Measurements from ENCODE around the gene CACNA1D.

CACNA1D gene

GRCh38 chr3:53790470-53790869, 296.1 kb downstream of the CACNA1D start:
- Histone ChIP-seq H2AFZ (ENCODE audit: low read depth, low read length) (no peak overlapping the region), H3K36me3 (ENCODE audit: insufficient read depth, low read length) (no peaks in the 10 kb centered on the region), H3K9me3 (ENCODE audit: low read length) (no peaks in the 10 kb centered on the region), H3K4me3 (ENCODE audit: low read length) (no peak overlapping the region), H3K27me3 (ENCODE audit: insufficient read depth, low read length) (no peaks in the 10 kb centered on the region), H3K4me1 (ENCODE audit: insufficient read depth, low read length) (peaks cover 12% of the 10 kb centered on the region)

GRCh38 chr3:53791317-53791716, 296.9 kb downstream of the CACNA1D start:
- Histone ChIP-seq H3K36me3 (ENCODE audit: insufficient read depth, low read length) (no peaks in the 10 kb centered on the region), H3K4me3 (ENCODE audit: low read length) (no peak overlapping the region), H3K4me1 (ENCODE audit: insufficient read depth, low read length) (peaks cover 20% of the 10 kb centered on the region), H2AFZ (ENCODE audit: low read depth, low read length) (no peak overlapping the region), H3K27me3 (ENCODE audit: insufficient read depth, low read length) (no peaks in the 10 kb centered on the region), H3K9me3 (ENCODE audit: low read length) (no peaks in the 10 kb centered on the region)

GRCh38 chr3:53792866-53793265, 298.5 kb downstream of the CACNA1D start:
- Histone ChIP-seq H3K4me1 (ENCODE audit: insufficient read depth, low read length) (peaks cover 20% of the 10 kb centered on the region), H3K36me3 (ENCODE audit: insufficient read depth, low read length) (no peaks in the 10 kb centered on the region), H2AFZ (ENCODE audit: low read depth, low read length) (no peak overlapping the region), H3K9me3 (ENCODE audit: low read length) (no peaks in the 10 kb centered on the region), H3K4me3 (ENCODE audit: low read length) (no peak overlapping the region), H3K27me3 (ENCODE audit: insufficient read depth, low read length) (no peaks in the 10 kb centered on the region)

- no peaks in the 10 kb centered on the region for H3K27me3 ChIP-seq (ENCODE audit: insufficient read depth, low read length)
- peaks cover 20% of the 10 kb centered on the region for H3K4me1 ChIP-seq (ENCODE audit: insufficient read depth, low read length)
- no peak overlapping the region for H3K4me3 ChIP-seq (ENCODE audit: low read length)
- no peaks in the 10 kb centered on the region for H3K9me3 ChIP-seq (ENCODE audit: low read length)
- no peaks in the 10 kb centered on the region for H3K36me3 ChIP-seq (ENCODE audit: insufficient read depth, low read length)
- H2AFZ ChIP-seq (ENCODE audit: low read depth, low read length), result no peak overlapping the region
Observed at GRCh38 chr3:53794597-53794996, 300.2 kb downstream of the CACNA1D start.

- no peak overlapping the region for H2AFZ ChIP-seq (ENCODE audit: low read depth, low read length)
- no peaks in the 10 kb centered on the region for H3K36me3 ChIP-seq (ENCODE audit: insufficient read depth, low read length)
- no peaks in the 10 kb centered on the region for H3K9me3 ChIP-seq (ENCODE audit: low read length)
- H3K4me3 ChIP-seq (ENCODE audit: low read length), result no peak overlapping the region
- H3K27me3 ChIP-seq (ENCODE audit: insufficient read depth, low read length), result no peaks in the 10 kb centered on the region
- peaks cover 20% of the 10 kb centered on the region for H3K4me1 ChIP-seq (ENCODE audit: insufficient read depth, low read length)
Observed at GRCh38 chr3:53795176-53795575, 300.8 kb downstream of the CACNA1D start.

- H3K4me3 ChIP-seq (ENCODE audit: low read length), result no peak overlapping the region
- H2AFZ ChIP-seq (ENCODE audit: low read depth, low read length), result no peak overlapping the region
- peaks cover 20% of the 10 kb centered on the region for H3K4me1 ChIP-seq (ENCODE audit: insufficient read depth, low read length)
- no peaks in the 10 kb centered on the region for H3K9me3 ChIP-seq (ENCODE audit: low read length)
- no peaks in the 10 kb centered on the region for H3K36me3 ChIP-seq (ENCODE audit: insufficient read depth, low read length)
- no peaks in the 10 kb centered on the region for H3K27me3 ChIP-seq (ENCODE audit: insufficient read depth, low read length)
Observed at GRCh38 chr3:53795789-53796560, 301.6 kb downstream of the CACNA1D start.

- no peak overlapping the region for H3K4me3 ChIP-seq (ENCODE audit: low read length)
- H3K27me3 ChIP-seq (ENCODE audit: insufficient read depth, low read length), result no peaks in the 10 kb centered on the region
Observed at GRCh38 chr3:53798144-53798543, 303.7 kb downstream of the CACNA1D start.

GRCh38 chr3:53799338-53799865, 305.0 kb downstream of the CACNA1D start:
- no peaks in the 10 kb centered on the region for H3K9me3 ChIP-seq (ENCODE audit: low read length)
- H3K36me3 ChIP-seq (ENCODE audit: insufficient read depth, low read length), result no peaks in the 10 kb centered on the region
- H3K27me3 ChIP-seq (ENCODE audit: insufficient read depth, low read length), result no peaks in the 10 kb centered on the region
- no peak overlapping the region for H2AFZ ChIP-seq (ENCODE audit: low read depth, low read length)
- no peak overlapping the region for H3K4me3 ChIP-seq (ENCODE audit: low read length)
- H3K4me1 ChIP-seq (ENCODE audit: insufficient read depth, low read length), result peaks cover 17% of the 10 kb centered on the region

More at GRCh38 chr3:53798144-53798543, 303.7 kb downstream of the CACNA1D start:
- Histone ChIP-seq H3K9me3 (ENCODE audit: low read length) (no peaks in the 10 kb centered on the region), H3K4me1 (ENCODE audit: insufficient read depth, low read length) (peaks cover 20% of the 10 kb centered on the region), H2AFZ (ENCODE audit: low read depth, low read length) (no peak overlapping the region), H3K36me3 (ENCODE audit: insufficient read depth, low read length) (no peaks in the 10 kb centered on the region)

GRCh38 chr3:53800041-53800906, 305.9 kb downstream of the CACNA1D start:
- no peak overlapping the region for H3K4me3 ChIP-seq (ENCODE audit: low read length)
- no peaks in the 10 kb centered on the region for H3K27me3 ChIP-seq (ENCODE audit: insufficient read depth, low read length)
- H2AFZ ChIP-seq (ENCODE audit: low read depth, low read length), result no peak overlapping the region
- no peaks in the 10 kb centered on the region for H3K36me3 ChIP-seq (ENCODE audit: insufficient read depth, low read length)
- H3K4me1 ChIP-seq (ENCODE audit: insufficient read depth, low read length), result peaks cover 15% of the 10 kb centered on the region
- H3K9me3 ChIP-seq (ENCODE audit: low read length), result no peaks in the 10 kb centered on the region

- Histone ChIP-seq H3K9me3 (ENCODE audit: low read length) (no peaks in the 10 kb centered on the region), H3K4me3 (ENCODE audit: low read length) (no peak overlapping the region), H3K27me3 (ENCODE audit: insufficient read depth, low read length) (no peaks in the 10 kb centered on the region), H3K4me1 (ENCODE audit: insufficient read depth, low read length) (peaks cover 9% of the 10 kb centered on the region), H3K36me3 (ENCODE audit: insufficient read depth, low read length) (no peaks in the 10 kb centered on the region), H2AFZ (ENCODE audit: low read depth, low read length) (no peak overlapping the region)
Observed at GRCh38 chr3:53801319-53801718, 306.9 kb downstream of the CACNA1D start.

- H3K36me3 ChIP-seq (ENCODE audit: insufficient read depth, low read length), result no peaks in the 10 kb centered on the region
- H3K4me1 ChIP-seq (ENCODE audit: insufficient read depth, low read length), result peaks cover 8% of the 10 kb centered on the region
- no peak overlapping the region for H2AFZ ChIP-seq (ENCODE audit: low read depth, low read length)
- no peaks in the 10 kb centered on the region for H3K9me3 ChIP-seq (ENCODE audit: low read length)
- no peaks in the 10 kb centered on the region for H3K27me3 ChIP-seq (ENCODE audit: insufficient read depth, low read length)
- no peak overlapping the region for H3K4me3 ChIP-seq (ENCODE audit: low read length)
Observed at GRCh38 chr3:53802256-53802880, 308.0 kb downstream of the CACNA1D start.

GRCh38 chr3:53803124-53803815, 308.9 kb downstream of the CACNA1D start:
- Histone ChIP-seq H3K9me3 (ENCODE audit: low read length) (no peaks in the 10 kb centered on the region), H3K36me3 (ENCODE audit: insufficient read depth, low read length) (no peaks in the 10 kb centered on the region), H3K27me3 (ENCODE audit: insufficient read depth, low read length) (no peaks in the 10 kb centered on the region), H3K4me3 (ENCODE audit: low read length) (no peak overlapping the region), H2AFZ (ENCODE audit: low read depth, low read length) (no peak overlapping the region), H3K4me1 (ENCODE audit: insufficient read depth, low read length) (peaks cover 8% of the 10 kb centered on the region)

All from neuron (in vitro differentiated cells).